RPMI8226 (cell line): ENCODE results near the gene NEK7.

Experiments used
- DNase-seq: peaks from one replicate; pipeline ENCODE4 v3.0.0-alpha.2; 2015

NEK7 gene

GRCh38 chr1:198150369-198150768 is 6.4 kb upstream of the NEK7 start:
- no peak for DNase-seq

- no peak for DNase-seq
These were observed 5.1 kb upstream of the NEK7 start for GRCh38 chr1:198151688-198152087.

GRCh38 chr1:198153103-198153502 is 3.7 kb upstream of the NEK7 start:
- no peak for DNase-seq

GRCh38 chr1:198153804-198154203 is 3.0 kb upstream of the NEK7 start:
- DNase-seq, result no peak

GRCh38 chr1:198155253-198155652 is 1.5 kb upstream of the NEK7 start:
- DNase-seq, result no peak

- DNase-seq, result peak; percentile 84
These were observed 570 bp upstream of the NEK7 start for GRCh38 chr1:198156111-198156744.

- DNase-seq, result peak; percentile 93
These were observed 546 bp downstream of the NEK7 start for GRCh38 chr1:198157241-198157846.

GRCh38 chr1:198157847-198158725 is 1.3 kb downstream of the NEK7 start:
- DNase-seq, result peak; percentile 52

GRCh38 chr1:198158735-198159589 is 2.2 kb downstream of the NEK7 start:
- DNase-seq, result peak; percentile 94

- DNase-seq, result no peak
These were observed 3.4 kb downstream of the NEK7 start for GRCh38 chr1:198160222-198160621.

GRCh38 chr1:198160946-198161614 is 4.3 kb downstream of the NEK7 start:
- DNase-seq, result no peak

GRCh38 chr1:198161718-198162090 is 4.9 kb downstream of the NEK7 start:
- no peak for DNase-seq

- no peak for DNase-seq
These were observed 5.4 kb downstream of the NEK7 start for GRCh38 chr1:198162091-198162767.

GRCh38 chr1:198165927-198166647 is 9.3 kb downstream of the NEK7 start:
- no peak for DNase-seq

- no peak for DNase-seq
These were observed 10.1 kb downstream of the NEK7 start for GRCh38 chr1:198166900-198167299.

GRCh38 chr1:198167436-198167934 is 10.7 kb downstream of the NEK7 start:
- DNase-seq, result peak; percentile 26

- no peak for DNase-seq
These were observed 11.4 kb downstream of the NEK7 start for GRCh38 chr1:198168227-198168626.

GRCh38 chr1:198169672-198170071 is 12.9 kb downstream of the NEK7 start:
- no peak for DNase-seq

- no peak for DNase-seq
These were observed 15.1 kb downstream of the NEK7 start for GRCh38 chr1:198171667-198172540.

GRCh38 chr1:198173832-198174231 is 17.0 kb downstream of the NEK7 start:
- no peak for DNase-seq
